ENCODE data around the gene PPEF1.

Gene PPEF1

DNA sequence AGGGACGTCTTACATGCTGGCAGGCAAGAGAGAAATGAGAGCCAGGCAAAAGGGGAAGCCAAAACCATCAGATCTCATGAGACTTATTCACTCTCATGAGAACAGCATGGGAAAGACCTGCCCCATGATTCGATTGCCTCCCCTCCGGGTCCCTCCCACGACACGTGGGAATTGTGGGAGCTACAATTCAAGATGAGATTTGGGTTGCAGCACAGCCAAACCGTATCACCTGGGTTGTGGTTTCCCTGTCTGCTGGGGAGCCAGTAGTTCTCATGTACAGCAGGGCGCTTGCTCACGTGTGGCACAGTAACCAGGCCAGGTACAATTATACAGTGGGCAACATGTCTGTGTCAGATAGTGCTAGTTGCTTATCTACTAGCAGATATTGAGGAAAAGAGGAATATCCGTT, 24.5 kb upstream of the PPEF1 start:
- TF ChIP-seq, protein P1, sequence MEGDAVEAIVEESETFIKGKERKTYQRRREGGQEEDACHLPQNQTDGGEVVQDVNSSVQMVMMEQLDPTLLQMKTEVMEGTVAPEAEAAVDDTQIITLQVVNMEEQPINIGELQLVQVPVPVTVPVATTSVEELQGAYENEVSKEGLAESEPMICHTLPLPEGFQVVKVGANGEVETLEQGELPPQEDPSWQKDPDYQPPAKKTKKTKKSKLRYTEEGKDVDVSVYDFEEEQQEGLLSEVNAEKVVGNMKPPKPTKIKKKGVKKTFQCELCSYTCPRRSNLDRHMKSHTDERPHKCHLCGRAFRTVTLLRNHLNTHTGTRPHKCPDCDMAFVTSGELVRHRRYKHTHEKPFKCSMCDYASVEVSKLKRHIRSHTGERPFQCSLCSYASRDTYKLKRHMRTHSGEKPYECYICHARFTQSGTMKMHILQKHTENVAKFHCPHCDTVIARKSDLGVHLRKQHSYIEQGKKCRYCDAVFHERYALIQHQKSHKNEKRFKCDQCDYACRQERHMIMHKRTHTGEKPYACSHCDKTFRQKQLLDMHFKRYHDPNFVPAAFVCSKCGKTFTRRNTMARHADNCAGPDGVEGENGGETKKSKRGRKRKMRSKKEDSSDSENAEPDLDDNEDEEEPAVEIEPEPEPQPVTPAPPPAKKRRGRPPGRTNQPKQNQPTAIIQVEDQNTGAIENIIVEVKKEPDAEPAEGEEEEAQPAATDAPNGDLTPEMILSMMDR (IDR thresholded peaks at IDR 0.05; ENCODE audit: insufficient read depth, low read depth, low read length, missing control alignments), result no peak
- DNase-seq (ENCODE audit: low read depth), result no peak
- no peak overlapping the region for H3K4me3 ChIP-seq (ENCODE audit: low read length)

DNA sequence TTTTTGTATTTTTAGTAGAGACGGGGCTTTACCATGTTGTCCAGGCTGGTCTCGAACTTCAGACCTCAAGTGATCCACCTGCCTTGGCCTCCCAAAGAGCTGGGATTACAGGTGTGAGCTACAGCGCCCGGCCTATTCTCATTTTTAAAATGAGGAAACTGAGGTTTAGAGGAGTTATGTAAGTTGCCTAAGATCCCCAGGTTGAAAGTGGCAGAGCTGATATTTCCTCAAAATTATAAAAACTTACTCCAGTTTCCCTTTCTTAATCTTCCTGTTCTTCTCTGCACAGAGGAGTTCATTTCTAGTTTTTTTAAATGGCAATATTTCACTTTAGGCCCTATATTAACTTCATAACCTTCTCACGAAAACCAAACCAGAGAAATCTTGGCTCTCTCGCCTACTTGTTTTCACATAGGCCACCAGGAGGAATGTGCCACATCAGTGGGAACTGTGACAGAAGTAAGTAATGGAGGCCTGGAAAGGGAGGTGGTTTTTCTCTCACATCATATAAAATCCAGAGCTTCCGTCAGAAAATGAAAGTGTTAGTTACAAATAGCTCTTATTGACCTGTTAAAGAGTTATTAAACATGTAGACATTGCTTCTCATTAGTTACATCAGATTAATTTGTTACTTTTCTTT, 19.5 kb upstream of the PPEF1 start:
- DNase-seq (ENCODE audit: low read depth), result no peak
- no peak overlapping the region for H3K4me3 ChIP-seq (ENCODE audit: low read length)
- TF ChIP-seq, protein P1 (IDR thresholded peaks at IDR 0.05; ENCODE audit: insufficient read depth, low read depth, low read length, missing control alignments), result no peak

DNA sequence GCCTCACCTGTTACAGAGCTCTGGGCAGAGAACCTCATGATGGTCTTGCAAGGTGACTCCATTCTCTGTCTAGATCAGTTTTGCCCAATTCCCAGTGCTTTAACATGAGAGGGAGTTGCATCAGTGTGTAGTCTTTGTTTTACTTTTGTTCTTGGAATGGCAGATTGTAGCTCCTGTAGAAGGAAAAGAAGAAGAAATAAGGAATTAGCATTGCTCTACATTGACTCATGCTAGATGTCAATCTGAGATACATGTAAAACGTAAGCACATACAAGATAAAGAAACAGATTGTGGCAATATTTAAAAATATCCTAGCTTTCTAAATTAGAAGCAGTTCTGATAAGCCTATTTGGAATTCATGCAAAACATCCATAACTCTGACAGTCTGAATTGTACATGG, 16.0 kb upstream of the PPEF1 start:
- no peak for DNase-seq (ENCODE audit: low read depth)

DNA sequence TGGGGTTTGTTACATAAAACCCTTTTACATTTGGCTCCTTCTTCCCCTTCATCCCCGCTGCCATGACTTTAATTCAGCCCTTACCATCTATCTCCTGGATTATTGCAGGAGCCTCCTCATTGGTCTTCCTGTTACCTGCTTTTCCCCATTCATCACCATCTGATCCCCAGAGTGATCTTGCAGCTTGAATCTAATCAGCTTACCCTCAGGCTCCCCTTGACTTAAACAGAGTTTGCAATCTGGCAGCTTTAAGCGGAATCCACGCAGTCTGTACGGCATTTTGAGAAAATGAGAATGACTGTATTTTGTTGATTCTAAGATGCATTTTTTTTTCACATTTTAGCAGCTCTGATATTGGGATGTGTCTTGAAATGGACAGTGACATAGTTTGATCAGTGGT, 14.9 kb upstream of the PPEF1 start:
- DNase-seq (ENCODE audit: low read depth), result no peak
- H3K4me3 ChIP-seq (ENCODE audit: low read length), result no peak overlapping the region
- TF ChIP-seq, protein P1 (IDR thresholded peaks at IDR 0.05; ENCODE audit: insufficient read depth, low read depth, low read length, missing control alignments), result no peak

More for the DNA sequence above, 16.0 kb upstream of the PPEF1 start:
- H3K4me3 ChIP-seq (ENCODE audit: low read length), result no peak overlapping the region
- TF ChIP-seq, protein P1 (IDR thresholded peaks at IDR 0.05; ENCODE audit: insufficient read depth, low read depth, low read length, missing control alignments), result no peak

DNA sequence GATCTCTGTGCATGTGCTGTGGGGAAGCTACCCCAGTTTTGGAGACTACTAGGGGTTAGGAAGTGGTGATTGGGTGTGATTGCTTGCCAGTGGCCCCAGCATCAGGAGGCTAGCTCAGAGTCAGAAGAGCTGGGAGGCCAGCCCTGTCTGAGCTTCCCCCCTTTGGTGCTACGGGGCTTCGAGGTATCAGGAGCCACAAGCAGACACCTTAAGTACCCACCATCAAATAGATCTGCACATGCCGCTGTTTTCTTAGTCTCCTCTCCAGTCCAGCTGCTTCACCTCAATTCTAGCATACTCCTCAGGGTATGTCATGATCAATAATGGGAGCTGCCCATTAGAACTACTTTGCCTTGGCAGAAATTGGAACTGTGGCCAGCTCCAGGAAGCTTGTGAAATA, 10.8 kb upstream of the PPEF1 start:
- TF ChIP-seq, protein P1 (IDR thresholded peaks at IDR 0.05; ENCODE audit: insufficient read depth, low read depth, low read length, missing control alignments), result no peak
- no peak for DNase-seq (ENCODE audit: low read depth)
- no peak overlapping the region for H3K4me3 ChIP-seq (ENCODE audit: low read length)

DNA sequence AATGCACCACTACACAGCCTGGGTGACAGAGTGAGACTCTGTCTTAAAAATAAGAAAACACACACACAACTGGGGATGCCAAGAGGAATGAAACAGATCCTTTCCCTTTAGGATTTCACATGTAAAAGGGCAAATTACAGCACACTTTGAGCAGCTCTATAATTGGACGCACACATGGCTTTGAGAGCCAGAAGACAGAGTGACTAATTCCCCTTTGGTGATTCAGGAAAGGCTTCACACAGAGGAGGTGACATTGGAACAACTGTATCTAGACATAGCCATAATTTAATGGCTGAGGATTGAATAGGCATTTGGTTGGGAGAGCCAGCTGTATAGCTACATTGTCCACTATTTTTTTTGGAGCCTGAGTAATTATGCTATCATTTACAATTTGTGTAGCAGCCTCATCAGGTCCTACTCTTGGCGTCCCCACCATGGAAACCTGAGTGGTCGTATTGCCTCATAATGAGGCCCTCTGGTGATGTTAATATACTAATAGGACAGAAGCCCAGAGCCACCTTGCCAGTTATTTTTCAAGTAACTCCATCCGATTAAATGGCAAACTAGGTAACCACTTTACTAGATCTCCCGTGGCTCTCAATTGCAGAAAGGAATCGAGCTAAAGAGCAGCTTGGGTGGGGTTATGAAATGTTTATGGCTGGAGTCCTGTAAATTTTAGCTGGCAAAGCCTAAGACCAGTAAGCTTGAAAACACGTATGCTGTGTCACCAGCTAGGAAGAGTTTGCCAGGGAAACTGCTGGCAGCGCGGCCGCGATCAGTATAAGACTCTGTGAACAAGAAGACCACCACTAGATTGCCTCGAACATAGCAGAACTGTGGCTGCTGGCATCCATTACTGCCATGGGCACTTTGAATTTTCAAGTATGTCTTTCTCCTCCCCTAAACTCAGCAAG, 8.5 kb upstream of the PPEF1 start:
- no peak overlapping the region for H3K4me3 ChIP-seq (ENCODE audit: low read length)
- DNase-seq (ENCODE audit: low read depth), result no peak
- TF ChIP-seq, protein P1 (IDR thresholded peaks at IDR 0.05; ENCODE audit: insufficient read depth, low read depth, low read length, missing control alignments), result no peak
